SK-MEL-5 (cell line): ENCODE results near the gene NOX5. TPM values are rescaled to one million over a fixed set of nuclear protein-coding genes. Genes with fewer than 3 reads are reported as not detected.
"Not testable (repeated sequence)": the region's sequence is repeated elsewhere in the genome, so short reads cannot be mapped to it uniquely, and the experiment has no call there.

ENCODE experiments used
- DNase-seq: peaks from one replicate; pipeline ENCODE4 v3.0.0-alpha.2; 2016; ENCODE audit warnings: low read depth, low spot score
- in situ Hi-C: cut with HindIII; loops from 2 replicates; pipeline ENCODE4 v1.10.0; 2016; ENCODE audit warnings: low sequenced_read_pairs, high pct_unique_total_duplicates, low pct_unique_long_range_greater_than_20kb
- total RNA-seq: library from RNA; depleted of rRNA; stranded (reverse); fragments of >200 nt; shearing (Covaris generic); gene quantifications from 2 replicates; pipeline ENCODE4 v1.2.3, GENCODE V29; 2014

The NOX5 gene
- total RNA-seq, 1 experiment from 2014 or later, result 4.0 TPM

GRCh38 chr15:69066007-69066995 lies 51.8 kb downstream of the NOX5 start:
- DNase-seq, result no peak
- in situ Hi-C loops, result loop anchor here (25.0 kb wide), 1 partner anchor 171 kb away; no protein-coding TSS in a partner anchor

- DNase-seq, result no peak
- in situ Hi-C loops, result loop anchor here (25.0 kb wide), 1 partner anchor 170 kb away; no protein-coding TSS in a partner anchor
Measured at GRCh38 chr15:69067296-69067695, 52.8 kb downstream of the NOX5 start.

GRCh38 chr15:69068157-69068556 lies 53.7 kb downstream of the NOX5 start:
- no peak for DNase-seq
- in situ Hi-C loops, result loop anchor here (25.0 kb wide), 1 partner anchor 169 kb away; no protein-coding TSS in a partner anchor

- not testable (repeated sequence) for DNase-seq
- in situ Hi-C loops, result loop anchor here (25.0 kb wide), 1 partner anchor 168 kb away; no protein-coding TSS in a partner anchor
Measured at GRCh38 chr15:69069290-69069689, 54.8 kb downstream of the NOX5 start.

- in situ Hi-C loops, result loop anchor here (25.0 kb wide), 1 partner anchor 167 kb away; no protein-coding TSS in a partner anchor
- no peak for DNase-seq
Measured at GRCh38 chr15:69069996-69070395, 55.5 kb downstream of the NOX5 start.

- in situ Hi-C loops, result loop anchor here (25.0 kb wide), 1 partner anchor 167 kb away; no protein-coding TSS in a partner anchor
- DNase-seq, result no peak
Measured at GRCh38 chr15:69070396-69070795, 55.9 kb downstream of the NOX5 start.

- in situ Hi-C loops, result loop anchor here (25.0 kb wide), 1 partner anchor 166 kb away; no protein-coding TSS in a partner anchor
- DNase-seq, result no peak
Measured at GRCh38 chr15:69071260-69071659, 56.8 kb downstream of the NOX5 start.

GRCh38 chr15:69072906-69073305 lies 58.4 kb downstream of the NOX5 start:
- in situ Hi-C loops, result loop anchor here (25.0 kb wide), 1 partner anchor 164 kb away; no protein-coding TSS in a partner anchor
- no peak for DNase-seq

GRCh38 chr15:69074001-69074842 lies 59.7 kb downstream of the NOX5 start:
- peak; percentile 78 for DNase-seq
- in situ Hi-C loops, result loop anchor here (25.0 kb wide), 1 partner anchor 163 kb away; no protein-coding TSS in a partner anchor

GRCh38 chr15:69074843-69075224 lies 60.3 kb downstream of the NOX5 start:
- in situ Hi-C loops, result loop anchor here (25.0 kb wide), 1 partner anchor 162 kb away; no protein-coding TSS in a partner anchor
- DNase-seq, result peak; percentile 26

GRCh38 chr15:69075440-69075839 lies 60.9 kb downstream of the NOX5 start:
- in situ Hi-C loops, result no loop called here
- no peak for DNase-seq

- no peak for DNase-seq
- in situ Hi-C loops, result no loop called here
Measured at GRCh38 chr15:69076756-69077155, 62.3 kb downstream of the NOX5 start.

GRCh38 chr15:69078638-69079037 lies 64.1 kb downstream of the NOX5 start:
- in situ Hi-C loops, result no loop called here
- no peak for DNase-seq

- peak; percentile 73 for DNase-seq
- in situ Hi-C loops, result no loop called here
Measured at GRCh38 chr15:69080295-69081248, 66.1 kb downstream of the NOX5 start.

- in situ Hi-C loops, result no loop called here
- DNase-seq, result peak; percentile 58
Measured at GRCh38 chr15:69081310-69082004, 67.0 kb downstream of the NOX5 start.

GRCh38 chr15:69082021-69082502 lies 67.6 kb downstream of the NOX5 start:
- in situ Hi-C loops, result no loop called here
- peak; percentile 48 for DNase-seq
